K562 (cell line): ENCODE data around the gene GLMP. TPM values are rescaled to one million over a fixed set of nuclear protein-coding genes. Genes with fewer than 3 reads are reported as not detected.

Experiments
- ATAC-seq: fragments of 200-7000 bp; cut with Tn5 transposase; 3 replicates; pipeline ENCODE4 v1.9.1; 2020; ENCODE audit warnings: moderate library complexity
- BruUV-seq: library from RNA; stranded (reverse); fragments of 400-500 nt; replicated peaks from 2 replicates; lab custom pipeline; 2021; lab: Mats Ljungman, UMichigan
- CTCF ChIA-PET: fragments of 300-600 bp; formaldehyde crosslinking; extraction: SDS; loops from one replicate; lab custom pipeline; 2021; ENCODE audit warnings: low intra/inter-chr PET ratio; lab: Yijun Ruan, JAX
- POLR2A ChIA-PET: fragments of 300-600, 350-650 bp; sonication (Branson Sonifier 250); formaldehyde crosslinking; extraction: SDS; loops from one replicate; lab custom pipeline; 2021; ENCODE audit warnings: antibody characterized with exemption, inconsistent platforms; lab: Yijun Ruan, JAX
- DNase-seq, 4 experiments: peaks; one replicate each; pipeline versions ENCODE4 v3.0.0 to v3.0.0-alpha.2; 2011 to 2018; ENCODE audit warnings: low spot score in 3 of 4, mixed read lengths in 3 of 4; ENCODE audit errors: extremely low read depth in 1 of 4
- FAIRE-seq: peaks from 2 replicates; lab custom pipeline; 2011; peaks lifted over from hg19 to GRCh38; lab: Jason Lieb, UNC
- H2AFZ ChIP-seq: 2 replicates; pipeline ENCODE4 v1.6.0; 2011; ENCODE audit warnings: low read depth, low read length, control low read depth, inconsistent platforms
- H3K27ac ChIP-seq: fragments of 200-600 bp; 3 replicates; pipeline ENCODE4 v1.8.0; 2011; ENCODE audit warnings: low read depth, mild to moderate bottlenecking, control low read depth, inconsistent platforms, low read length, moderate library complexity, mixed read lengths; ENCODE audit errors: extremely low read depth
- H3K27me3 ChIP-seq, 2 experiments: fragments of 300-600 bp in 1 of 2; 2 replicates in 1 of 2; 3 replicates in 1 of 2; pipeline versions ENCODE4 v1.6.0 to v1.8.0; 2011; ENCODE audit warnings: inconsistent platforms in 2 of 2, low read length in 2 of 2, mild to moderate bottlenecking in 1 of 2, mixed read lengths in 1 of 2, moderate library complexity in 1 of 2; ENCODE audit not compliant: control insufficient read depth in 2 of 2, insufficient read depth in 2 of 2
- H3K36me3 ChIP-seq: fragments of 300-600 bp; 3 replicates; pipeline ENCODE4 v1.8.0; 2011; ENCODE audit warnings: mild to moderate bottlenecking, low read length, inconsistent platforms; ENCODE audit not compliant: control insufficient read depth, insufficient read depth
- H3K4me1 ChIP-seq, 2 experiments: fragments of 200-600 bp in 1 of 2; replicated peaks in 1 of 2; 2 replicates in 1 of 2; 3 replicates in 1 of 2; pipeline versions ENCODE4 v1.5.1 to v1.8.0; 2011; ENCODE audit warnings: inconsistent platforms in 2 of 2, low read length in 2 of 2, mild to moderate bottlenecking in 1 of 2, mixed read lengths in 1 of 2, moderate library complexity in 1 of 2; ENCODE audit not compliant: control insufficient read depth in 2 of 2, insufficient read depth in 2 of 2
- H3K4me2 ChIP-seq: 2 replicates; pipeline ENCODE4 v1.6.1; 2011; ENCODE audit warnings: low read length, control low read depth, inconsistent platforms, mixed read lengths; ENCODE audit not compliant: insufficient read depth
- H3K4me3 ChIP-seq: fragments of 200-600 bp; sonication (generic), shearing (Covaris generic); 2 replicates; pipeline ENCODE4 v1.5.1; 2016; ENCODE audit warnings: control low read depth, inconsistent platforms
- H3K79me2 ChIP-seq: fragments of 200-600 bp; 3 replicates; pipeline ENCODE4 v1.8.0; 2011; ENCODE audit warnings: low read length, inconsistent platforms; ENCODE audit not compliant: control insufficient read depth, insufficient read depth
- H3K9ac ChIP-seq, 2 experiments: 2 replicates each; pipeline versions ENCODE4 v1.6.0 to v1.6.1; 2011; ENCODE audit warnings: low read depth in 2 of 2, low read length in 2 of 2, control low read depth in 1 of 2, inconsistent platforms in 1 of 2, mild to moderate bottlenecking in 1 of 2, mixed read lengths in 1 of 2; ENCODE audit not compliant: insufficient read depth in 1 of 2
- H3K9me1 ChIP-seq: one replicate; pipeline ENCODE4 v1.6.0; 2011; ENCODE audit warnings: inconsistent platforms, mild to moderate bottlenecking, low read length, moderate library complexity; ENCODE audit not compliant: control insufficient read depth, insufficient read depth
- H3K9me3 ChIP-seq: replicated peaks from 2 replicates; pipeline ENCODE4 v1.5.1; 2011; ENCODE audit warnings: low read depth, low read length, inconsistent platforms; ENCODE audit not compliant: control insufficient read depth, insufficient read depth
- H4K20me1 ChIP-seq: replicated peaks from 2 replicates; pipeline ENCODE4 v1.6.1; 2011; ENCODE audit warnings: low read length, inconsistent platforms, mixed read lengths; ENCODE audit not compliant: control insufficient read depth, insufficient read depth
- CEBPB ChIP-seq: fragments of 450-650 bp; IDR thresholded peaks from 2 replicates; pipeline ENCODE4 v1.6.1; 2016; ENCODE audit warnings: missing genetic modification characterization, missing compliant biosample characterization
- CEBPG ChIP-seq, 3 experiments: fragments of 200-800 bp in 1 of 3; sonication (Bioruptor generic) in 1 of 3; sonication (generic) in 1 of 3; formaldehyde crosslinking in 1 of 3; IDR thresholded peaks in 2 of 3; conservative IDR thresholded peaks in 1 of 3; 2 replicates each; pipeline versions ENCODE4 v1.6.1 to v1.8.0; 2016 to 2022; ENCODE audit warnings: missing compliant biosample characterization in 2 of 3, missing genetic modification characterization in 2 of 3, mild to moderate bottlenecking in 1 of 3, missing genetic modification reagents in 1 of 3
- MCM3 ChIP-seq: fragments of 450-650 bp; IDR thresholded peaks from 2 replicates; pipeline ENCODE4 v1.6.1; 2016
- MEIS2 ChIP-seq: fragments of 450-650 bp; IDR thresholded peaks from 2 replicates; pipeline ENCODE4 v1.6.1; 2014; ENCODE audit warnings: mild to moderate bottlenecking; ENCODE audit not compliant: partially characterized antibody
- SLC30A9 ChIP-seq: fragments of 250-450 bp; sonication (Bioruptor Pico); IDR thresholded peaks from 2 replicates; pipeline ENCODE4 v1.8.0; 2022; ENCODE audit warnings: mild to moderate bottlenecking, moderate library complexity
- ZBTB1 ChIP-seq: sonication (generic); formaldehyde crosslinking; IDR thresholded peaks from 2 replicates; pipeline ENCODE4 v1.8.1; 2023; ENCODE audit warnings: missing genetic modification reagents, low read depth, mild to moderate bottlenecking, borderline replicate concordance
- ZBTB8A ChIP-seq: fragments of 450-650 bp; IDR thresholded peaks from 2 replicates; pipeline ENCODE4 v1.6.1; 2018; ENCODE audit warnings: mild to moderate bottlenecking, moderate library complexity; ENCODE audit not compliant: partially characterized antibody
- WGBS: fragments of 100-300 bp; shearing (Covaris generic); methylation state at CpG from one replicate; pipeline ENCODE4 v1.1.6; 2016; ENCODE audit warnings: low coverage, mixed read lengths; ENCODE audit not compliant: insufficient coverage; ENCODE audit errors: missing lambda C conversion rate; 5-methylcytosine and 5-hydroxymethylcytosine counted together
- in situ Hi-C: fragments of 300-500 bp; cut with MboI; formaldehyde crosslinking; loops from 4 replicates; pipeline ENCODE4 v1.15.0; 2018; ENCODE audit warnings: inconsistent platforms, mixed read lengths
- intact Hi-C: fragments of 100-400 bp; cut with micrococcal nuclease; formaldehyde crosslinking; loops from 2 replicates; pipeline ENCODE4 v1.14.2; 2022
- polyA plus RNA-seq, 8 experiments: library from polyadenylated mRNA; depleted of rRNA in 4 of 8; stranded (reverse) in 5 of 8; unstranded in 3 of 8; fragments of >200 nt; fragmentation: Nextera tagmentation in 2 of 8; fragmentation: Illumina TruSeq in 1 of 8; extraction: Ambion mirVana in 2 of 8; extraction: Trizol in 1 of 8; gene quantifications; 2 replicates each; pipeline versions ENCODE4 v1.2.1 to v1.2.3, GENCODE V29; 2011 to 2014; ENCODE audit warnings: inconsistent platforms in 1 of 8, missing spikeins in 1 of 8
- total RNA-seq, 7 experiments: library from RNA; depleted of rRNA in 6 of 7; stranded (reverse); fragments of >200 nt in 6 of 7; fragmentation: Illumina TruSeq in 2 of 7; extraction: Trizol in 2 of 7; gene quantifications; 2 replicates each; pipeline versions ENCODE4 v1.2.1 to v1.2.3, GENCODE V29; 2011 to 2021; ENCODE audit warnings: low replicate concordance in 1 of 7
- TF ChIP-seq, protein P1 (sequence below): fragments of 250-450 bp; sonication (Bioruptor Pico); IDR thresholded peaks from 2 replicates; pipeline ENCODE4 v1.4.0; 2020; ENCODE audit warnings: mild to moderate bottlenecking, moderate library complexity

The GLMP gene
- total and polyA plus RNA-seq, 9 of the 15 experiments (the other 6 are each of a cell fraction or from before 2014, with no cell fraction given): 8.3 to 28.2 (median 22.4) TPM

DNA sequence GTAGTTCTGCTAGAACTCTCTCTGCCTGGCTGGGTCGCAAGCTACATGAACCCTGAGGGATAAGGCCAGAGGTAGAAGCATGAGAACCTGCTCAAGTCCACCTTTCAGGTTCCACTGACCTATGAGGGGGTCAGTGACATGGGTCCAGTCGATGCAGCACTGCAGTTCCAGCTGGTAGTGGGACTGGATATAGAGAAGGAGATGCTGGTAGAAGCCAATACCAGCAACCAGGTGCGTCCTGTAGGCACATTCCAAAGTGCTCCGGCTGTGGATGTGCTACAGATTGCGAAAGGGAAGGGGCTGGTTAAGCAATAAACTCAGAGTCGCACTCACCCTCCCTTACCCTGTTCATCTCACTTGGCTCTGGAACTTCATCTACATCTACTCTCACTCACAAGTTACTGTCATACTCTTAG lies 18.5 kb downstream of the GLMP start:
- peaks cover 35% of the 10 kb centered on the region for H3K79me2 ChIP-seq
- H3K27me3 ChIP-seq: no peaks in the 10 kb centered on the region
- no peak overlapping the region for H3K27ac ChIP-seq
- ChIA-PET CTCF (no interaction called here), POLR2A (interaction anchor here (0.7 to 1.0 kb wide), 2 partner anchors 17 to 29 kb away, joined by 3 read pairs; partner anchors contain the start of gene PAQR6)
- H3K4me2 ChIP-seq: no peak overlapping the region
- no peaks in the 10 kb centered on the region for H3K9me3 ChIP-seq
- DNase-seq (no peak), FAIRE-seq (no peak), ATAC-seq (no peak)
- H2AFZ ChIP-seq: no peak overlapping the region
- peaks cover 0 to 6% of the 10 kb centered on the region in 2 experiments; a peak in 3 of 5 replicates for H3K4me1 ChIP-seq
- no peak overlapping the region for H3K4me3 ChIP-seq
- BruUV-seq: no TSS peak
- no peak for TF ChIP-seq SLC30A9
- TF ChIP-seq CEBPG (CRISPR knock-in tag; IDR thresholded peaks at IDR 0.05): 0 out of 2 replicates have a peak, but pooled peaks have one; percentile 23
- TF ChIP-seq CEBPG (tag; conservative IDR thresholded peaks at IDR 0.05 in 1 of 2, IDR thresholded peaks at IDR 0.05 in 1 of 2): no peak
- no peak for TF ChIP-seq MEIS2
- TF ChIP-seq CEBPB: peak; percentile 75
- TF ChIP-seq, protein P1, sequence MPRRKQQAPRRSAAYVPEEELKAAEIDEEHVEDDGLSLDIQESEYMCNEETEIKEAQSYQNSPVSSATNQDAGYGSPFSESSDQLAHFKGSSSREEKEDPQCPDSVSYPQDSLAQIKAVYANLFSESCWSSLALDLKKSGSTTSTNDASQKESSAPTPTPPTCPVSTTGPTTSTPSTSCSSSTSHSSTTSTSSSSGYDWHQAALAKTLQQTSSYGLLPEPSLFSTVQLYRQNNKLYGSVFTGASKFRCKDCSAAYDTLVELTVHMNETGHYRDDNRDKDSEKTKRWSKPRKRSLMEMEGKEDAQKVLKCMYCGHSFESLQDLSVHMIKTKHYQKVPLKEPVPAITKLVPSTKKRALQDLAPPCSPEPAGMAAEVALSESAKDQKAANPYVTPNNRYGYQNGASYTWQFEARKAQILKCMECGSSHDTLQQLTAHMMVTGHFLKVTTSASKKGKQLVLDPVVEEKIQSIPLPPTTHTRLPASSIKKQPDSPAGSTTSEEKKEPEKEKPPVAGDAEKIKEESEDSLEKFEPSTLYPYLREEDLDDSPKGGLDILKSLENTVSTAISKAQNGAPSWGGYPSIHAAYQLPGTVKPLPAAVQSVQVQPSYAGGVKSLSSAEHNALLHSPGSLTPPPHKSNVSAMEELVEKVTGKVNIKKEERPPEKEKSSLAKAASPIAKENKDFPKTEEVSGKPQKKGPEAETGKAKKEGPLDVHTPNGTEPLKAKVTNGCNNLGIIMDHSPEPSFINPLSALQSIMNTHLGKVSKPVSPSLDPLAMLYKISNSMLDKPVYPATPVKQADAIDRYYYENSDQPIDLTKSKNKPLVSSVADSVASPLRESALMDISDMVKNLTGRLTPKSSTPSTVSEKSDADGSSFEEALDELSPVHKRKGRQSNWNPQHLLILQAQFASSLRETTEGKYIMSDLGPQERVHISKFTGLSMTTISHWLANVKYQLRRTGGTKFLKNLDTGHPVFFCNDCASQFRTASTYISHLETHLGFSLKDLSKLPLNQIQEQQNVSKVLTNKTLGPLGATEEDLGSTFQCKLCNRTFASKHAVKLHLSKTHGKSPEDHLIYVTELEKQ (CRISPR knock-in tag): no peak
- TF ChIP-seq ZBTB1 (CRISPR knock-in tag): no peak
- TF ChIP-seq ZBTB8A: no peak
- no peak for TF ChIP-seq MCM3
- 88% methylated on average over 6 of the region's 6 CpGs for WGBS
- intact Hi-C loops: no loop called here
- peaks cover 89% of the 10 kb centered on the region for H3K36me3 ChIP-seq
- H4K20me1 ChIP-seq: peaks cover 11% of the 10 kb centered on the region; the same call in 1 of the 2 replicates
- in situ Hi-C loops: no loop called here
- H3K9me1 ChIP-seq: no peaks in the 10 kb centered on the region
- no peak overlapping the region for H3K9ac ChIP-seq
